HG02588 (cell line): ENCODE results near the gene PIP5K1C.
"Not testable (repeated sequence)": the region's sequence is repeated elsewhere in the genome, so short reads cannot be mapped to it uniquely, and the experiment has no call there.

Experiments used
- ATAC-seq: cut with Tn5 transposase; IDR thresholded peaks from one replicate; pipeline ENCODE4 v1.9.1; 2021; ENCODE audit warnings: mild to moderate bottlenecking, moderate library complexity; ENCODE audit not compliant: unreplicated experiment

PIP5K1C gene

DNA sequence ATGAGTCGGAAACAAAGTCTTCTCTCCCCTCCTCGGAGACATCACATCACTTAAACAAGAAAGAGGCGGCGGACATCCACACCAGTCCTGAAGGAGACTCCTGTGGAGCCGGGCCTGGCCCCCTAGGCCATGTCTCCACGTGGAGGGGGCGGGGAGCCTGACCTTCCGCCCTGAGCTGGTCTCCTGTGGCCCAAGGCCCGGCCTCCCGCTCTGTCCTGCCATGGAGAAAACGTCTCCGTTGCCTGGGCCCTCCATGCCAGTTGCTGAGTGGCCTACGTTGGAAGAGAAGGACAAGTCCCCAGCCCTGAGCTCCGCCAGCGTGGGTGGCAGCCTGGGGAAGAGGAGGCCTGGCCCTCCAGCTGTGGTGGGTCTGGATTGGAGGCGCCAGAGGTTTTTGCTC, 68.2 kb downstream of the PIP5K1C start:
- no peak for ATAC-seq

DNA sequence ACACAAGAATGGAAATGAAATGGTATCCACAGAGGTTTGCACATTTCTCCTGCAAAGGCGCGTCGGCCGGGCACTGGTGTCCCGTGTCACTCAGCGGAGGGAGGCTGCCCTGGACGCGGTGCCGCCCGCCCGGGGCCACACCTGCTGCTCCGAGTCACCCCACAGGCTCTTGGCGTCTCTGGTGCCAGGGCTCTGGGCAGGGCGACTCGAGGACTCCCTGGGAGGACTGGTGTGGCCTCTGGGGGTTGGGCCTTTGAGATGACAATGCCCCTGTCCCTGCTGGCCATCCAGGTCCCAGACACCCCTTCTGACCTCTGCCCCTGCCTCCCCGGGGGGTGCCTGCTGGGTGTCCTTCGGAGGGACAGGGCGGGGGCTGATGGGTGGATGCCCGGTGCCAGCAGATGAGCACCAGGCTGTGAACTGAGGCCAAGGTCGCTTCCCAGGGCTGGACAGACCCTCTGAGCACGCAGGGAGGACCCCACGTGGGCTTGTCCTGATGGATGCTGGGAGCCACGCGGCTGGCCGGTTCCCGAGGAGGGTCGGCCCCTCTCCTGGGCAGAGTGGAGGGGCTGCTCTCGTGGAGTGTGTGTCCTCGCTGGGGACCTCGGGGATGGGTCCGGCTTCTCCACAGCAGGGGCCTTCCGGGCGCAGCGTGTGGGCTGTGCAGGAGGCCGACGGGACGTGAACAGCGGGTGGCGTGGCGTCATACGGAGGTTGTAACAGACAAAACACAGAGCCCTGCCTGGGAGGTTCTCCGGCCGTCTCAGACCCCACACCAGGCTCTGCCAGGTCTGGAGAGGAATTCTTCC, 69.0 kb downstream of the PIP5K1C start:
- no peak for ATAC-seq

DNA sequence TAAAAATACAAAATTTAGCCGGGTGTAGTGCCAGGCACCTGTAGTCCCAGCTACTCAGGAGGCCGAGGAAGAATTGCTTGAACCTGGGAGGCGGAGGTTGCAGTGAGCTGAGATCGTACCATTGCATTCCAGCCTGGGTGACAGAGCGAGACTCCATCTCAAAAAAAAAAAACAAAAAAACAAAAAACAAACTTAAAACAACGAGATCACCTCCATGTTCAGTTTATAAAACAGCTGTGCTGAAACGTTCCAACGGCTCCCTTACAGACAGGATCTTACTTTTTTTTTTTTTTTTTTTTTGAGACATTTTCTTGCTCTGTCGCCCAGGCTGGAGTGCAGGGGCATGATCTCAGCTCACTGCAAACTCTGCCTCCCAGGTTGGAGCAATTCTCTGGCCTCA, 71.5 kb downstream of the PIP5K1C start:
- ATAC-seq, result not testable (repeated sequence)

DNA sequence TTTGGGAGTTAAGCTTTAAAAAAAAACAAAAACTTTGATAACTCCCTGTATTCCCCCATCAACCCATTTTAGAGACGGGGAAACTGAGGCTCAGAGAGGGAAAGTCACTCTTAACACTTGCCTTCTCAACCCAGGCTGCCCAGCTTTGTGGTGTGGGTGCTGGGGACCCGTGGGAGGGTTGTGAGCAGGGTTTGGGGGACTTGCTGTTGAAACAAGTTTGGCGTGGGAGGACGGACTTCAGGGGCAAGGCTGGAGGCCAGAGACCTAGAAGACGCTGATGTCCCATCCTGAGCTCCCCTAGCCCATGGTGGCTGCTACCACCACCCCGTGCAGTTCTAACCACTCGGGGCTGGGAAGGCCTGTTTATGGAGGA, 72.9 kb downstream of the PIP5K1C start:
- ATAC-seq, result no peak

DNA sequence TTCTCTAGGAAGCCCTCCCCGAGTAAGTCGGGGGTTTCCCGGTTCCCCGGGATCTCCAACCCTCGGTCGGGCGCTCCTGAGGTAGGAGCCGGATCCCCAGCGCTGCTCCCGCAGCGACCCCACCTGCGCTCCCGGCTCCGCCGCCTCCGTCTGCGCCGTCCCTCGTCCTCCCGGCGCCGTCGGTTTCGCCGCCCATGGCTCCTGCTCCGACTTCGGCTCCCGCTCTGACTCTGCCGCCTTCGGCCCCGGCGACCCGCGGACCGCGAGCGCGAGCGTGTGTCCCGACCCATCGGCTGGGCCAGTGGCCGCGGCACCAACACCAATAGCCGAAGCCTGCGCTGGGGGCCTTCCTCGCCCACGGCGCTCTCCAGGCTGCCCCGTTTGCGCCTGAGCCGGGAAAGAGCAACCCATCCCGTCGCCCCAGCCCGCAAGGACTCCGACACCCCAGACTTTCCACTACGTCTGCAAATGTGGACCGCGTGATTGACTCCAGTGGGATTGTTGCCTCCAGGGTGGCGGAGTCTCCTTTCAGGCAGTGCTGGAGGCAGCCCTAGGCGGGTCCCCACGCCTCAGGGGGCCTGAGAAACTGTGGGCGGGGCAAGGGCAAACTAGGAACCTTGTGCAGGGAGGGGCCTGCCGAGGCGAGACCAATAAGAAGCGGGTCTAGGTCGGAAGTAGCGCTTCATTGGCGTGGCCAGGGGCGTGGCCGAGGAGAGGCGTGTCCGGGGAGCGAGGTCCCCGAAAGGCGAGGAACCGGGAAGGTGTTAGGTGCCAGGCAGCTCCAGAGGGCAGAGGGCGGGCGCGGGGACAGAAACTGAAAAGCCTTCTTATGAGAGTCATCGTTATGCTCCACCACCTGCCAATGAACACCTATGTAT, 73.6 kb downstream of the PIP5K1C start, which contains the start of gene CACTIN:
CACTIN (minus strand) TSS at position 318 of the 878 bp plus-strand sequence; CDS start at position 290, 28 bp downstream.
- ATAC-seq, result peak; percentile 87

DNA sequence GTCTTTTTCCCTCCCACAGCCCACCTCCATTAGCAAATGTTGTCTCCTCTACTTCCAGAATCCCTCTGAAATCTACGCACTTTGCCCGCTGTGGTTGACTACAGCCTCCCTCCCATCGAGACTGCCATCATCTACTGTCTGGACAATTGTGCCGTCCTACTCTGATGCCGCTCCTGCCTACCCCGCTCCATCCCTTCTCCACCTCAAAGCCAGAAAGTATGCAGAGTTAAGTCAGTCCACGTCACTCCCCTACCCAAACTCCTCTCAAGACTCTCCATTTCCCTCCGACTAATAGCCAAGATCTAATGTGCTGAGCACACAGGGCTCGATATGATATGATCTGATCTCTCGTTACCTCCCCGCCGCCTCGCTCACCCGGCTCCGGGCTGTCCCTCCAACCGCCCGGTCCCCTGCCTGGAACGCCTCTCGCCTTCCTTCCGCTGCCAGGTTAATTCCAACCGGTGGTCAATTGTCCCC, 74.2 kb downstream of the PIP5K1C start:
- peak; percentile 1 for ATAC-seq

DNA sequence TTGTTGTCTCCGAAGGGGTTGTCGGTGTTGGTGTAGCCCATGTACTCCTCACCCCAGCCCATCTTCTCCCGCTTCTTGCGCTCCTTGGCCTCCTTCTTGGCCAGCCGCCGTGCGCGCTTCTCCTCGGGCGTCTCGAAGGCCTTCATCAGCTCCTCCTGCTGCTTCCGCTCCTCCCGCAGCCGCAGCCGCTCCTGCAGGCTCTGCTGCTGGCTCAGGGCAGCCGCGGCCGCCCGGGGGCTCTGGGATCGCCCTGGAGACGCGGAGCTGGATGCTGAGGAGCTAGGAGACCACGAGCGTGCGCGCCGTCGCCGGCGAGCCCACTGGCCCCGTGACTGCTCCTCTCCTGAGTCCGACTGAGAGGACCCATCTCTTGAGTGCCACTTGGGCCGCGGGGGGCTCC, 76.6 kb downstream of the PIP5K1C start:
- ATAC-seq, result no peak

DNA sequence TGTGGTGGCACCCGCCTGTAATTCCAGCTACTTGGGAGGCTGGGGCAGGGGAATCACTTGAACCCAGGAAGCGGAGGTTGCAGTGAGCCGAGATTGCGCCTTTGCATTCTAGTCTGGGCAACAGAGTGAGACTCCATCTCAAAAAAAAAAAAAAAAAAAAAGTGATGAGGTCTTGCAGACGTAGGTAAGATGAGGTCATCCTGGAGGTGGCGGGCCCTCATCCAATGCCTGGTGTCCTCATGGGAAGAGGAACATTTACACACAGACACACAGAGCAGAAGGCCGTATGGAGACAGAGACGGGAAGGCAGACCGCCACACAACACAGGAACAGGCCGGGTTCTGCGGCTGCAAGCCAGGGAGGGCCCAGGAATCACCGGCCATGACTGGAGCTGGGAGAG, 78.0 kb downstream of the PIP5K1C start:
- no peak for ATAC-seq

DNA sequence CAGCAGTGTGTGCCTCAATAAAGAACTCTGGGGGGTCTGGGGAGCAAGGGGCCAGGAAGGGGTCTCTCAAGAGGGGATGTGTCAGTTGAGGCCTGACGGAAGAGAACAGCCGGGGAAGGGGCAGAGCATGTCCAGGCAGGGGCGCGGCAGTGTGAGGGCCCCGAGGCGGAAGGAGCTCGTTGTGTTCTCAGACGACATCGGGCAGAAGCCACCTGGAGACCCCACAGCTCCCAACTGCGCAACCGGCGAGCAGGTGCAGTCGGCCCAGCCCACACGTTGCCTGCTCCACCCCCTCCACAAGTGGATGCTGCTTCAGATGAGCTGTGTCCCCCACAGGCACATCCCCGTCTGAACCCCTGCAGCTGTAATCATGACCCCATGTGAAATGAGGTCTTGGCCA, 78.6 kb downstream of the PIP5K1C start:
- ATAC-seq, result no peak

DNA sequence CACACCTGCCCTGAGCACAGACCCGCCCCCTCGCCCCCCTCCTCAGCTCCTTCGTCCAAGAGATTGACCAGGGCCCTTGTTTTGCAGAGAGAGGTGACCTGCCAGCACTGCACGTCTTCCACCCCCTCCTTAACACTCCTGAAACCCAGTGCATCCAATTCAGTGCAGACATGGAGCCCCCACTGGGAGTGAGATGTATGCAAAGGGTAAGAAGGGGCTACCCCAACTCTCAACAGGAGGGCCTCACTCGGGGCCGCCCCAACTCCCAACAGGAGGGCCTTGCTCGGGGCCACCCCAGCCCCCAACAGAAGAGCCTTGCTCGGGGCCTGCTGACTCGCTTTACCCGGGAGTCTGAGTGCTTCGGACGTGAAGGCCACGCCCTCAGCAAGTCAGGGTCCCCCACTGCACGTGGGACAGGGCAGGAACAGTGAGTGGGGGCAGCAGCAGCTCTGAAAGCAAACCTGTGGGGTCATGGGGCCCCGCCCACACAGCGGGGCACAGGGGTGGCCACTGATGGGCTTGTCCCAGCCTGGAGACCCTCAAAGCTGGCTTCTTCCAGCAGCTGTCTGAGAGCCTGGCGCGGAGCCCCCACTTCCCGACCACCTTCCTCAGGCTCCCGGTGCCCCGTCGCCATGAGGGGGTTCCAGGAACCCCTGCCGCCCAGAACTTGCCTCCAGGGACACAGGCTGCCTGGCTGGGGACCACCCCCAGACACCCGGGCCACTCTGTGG, 79.3 kb downstream of the PIP5K1C start:
- no peak for ATAC-seq

DNA sequence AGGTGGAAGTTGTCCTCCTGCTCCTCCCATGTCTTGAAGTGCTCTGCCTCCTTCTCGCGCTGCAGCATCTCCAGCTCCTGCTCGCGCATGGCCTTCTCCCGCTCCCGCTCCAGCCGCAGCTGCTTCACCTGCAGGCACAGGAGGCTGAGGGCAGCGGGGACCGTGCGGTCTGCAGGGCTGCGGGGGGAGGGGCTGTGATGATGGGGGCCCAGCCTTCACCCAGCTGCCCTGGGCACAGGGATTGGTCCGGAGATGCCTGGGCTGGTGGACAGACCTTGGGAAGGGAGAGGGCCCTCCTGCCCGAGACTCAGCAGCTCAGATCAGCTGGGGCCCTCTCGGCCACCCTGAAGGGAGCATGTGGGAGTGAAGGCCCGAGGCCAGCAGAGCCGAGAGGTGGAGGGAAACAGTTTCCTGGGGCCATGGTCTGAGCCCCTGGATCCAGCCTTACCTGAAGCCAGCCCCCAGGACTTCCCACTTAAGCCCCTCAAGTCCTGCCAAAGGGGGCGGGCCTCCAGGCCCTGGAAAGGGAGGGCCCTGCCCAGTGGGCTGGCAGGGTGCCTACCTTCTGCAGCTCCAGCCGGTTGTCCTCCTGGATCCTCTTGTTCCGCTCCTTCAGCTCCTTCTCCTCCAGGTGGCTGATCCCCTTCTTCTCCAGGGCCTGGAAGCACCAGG, 80.0 kb downstream of the PIP5K1C start:
- no peak for ATAC-seq

DNA sequence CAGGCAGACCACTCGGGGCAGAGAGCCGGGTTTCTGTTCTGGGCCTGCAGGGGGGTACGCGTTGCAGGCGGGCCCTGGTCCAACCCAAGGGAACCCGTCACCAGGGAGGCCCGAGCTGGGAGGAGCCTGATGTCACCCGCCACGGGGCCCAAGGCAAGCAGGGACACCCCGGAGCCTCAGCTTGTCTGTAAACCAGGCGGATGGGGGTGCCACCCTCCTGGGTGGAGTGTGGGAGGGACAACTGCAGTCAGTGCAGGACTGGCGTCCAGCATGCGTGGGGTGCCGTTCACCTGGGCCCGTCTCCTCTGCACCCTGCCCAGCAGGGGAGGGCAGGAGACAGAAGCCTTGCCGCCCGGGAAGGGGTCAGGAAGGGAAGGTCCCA, 80.6 kb downstream of the PIP5K1C start:
- no peak for ATAC-seq

DNA sequence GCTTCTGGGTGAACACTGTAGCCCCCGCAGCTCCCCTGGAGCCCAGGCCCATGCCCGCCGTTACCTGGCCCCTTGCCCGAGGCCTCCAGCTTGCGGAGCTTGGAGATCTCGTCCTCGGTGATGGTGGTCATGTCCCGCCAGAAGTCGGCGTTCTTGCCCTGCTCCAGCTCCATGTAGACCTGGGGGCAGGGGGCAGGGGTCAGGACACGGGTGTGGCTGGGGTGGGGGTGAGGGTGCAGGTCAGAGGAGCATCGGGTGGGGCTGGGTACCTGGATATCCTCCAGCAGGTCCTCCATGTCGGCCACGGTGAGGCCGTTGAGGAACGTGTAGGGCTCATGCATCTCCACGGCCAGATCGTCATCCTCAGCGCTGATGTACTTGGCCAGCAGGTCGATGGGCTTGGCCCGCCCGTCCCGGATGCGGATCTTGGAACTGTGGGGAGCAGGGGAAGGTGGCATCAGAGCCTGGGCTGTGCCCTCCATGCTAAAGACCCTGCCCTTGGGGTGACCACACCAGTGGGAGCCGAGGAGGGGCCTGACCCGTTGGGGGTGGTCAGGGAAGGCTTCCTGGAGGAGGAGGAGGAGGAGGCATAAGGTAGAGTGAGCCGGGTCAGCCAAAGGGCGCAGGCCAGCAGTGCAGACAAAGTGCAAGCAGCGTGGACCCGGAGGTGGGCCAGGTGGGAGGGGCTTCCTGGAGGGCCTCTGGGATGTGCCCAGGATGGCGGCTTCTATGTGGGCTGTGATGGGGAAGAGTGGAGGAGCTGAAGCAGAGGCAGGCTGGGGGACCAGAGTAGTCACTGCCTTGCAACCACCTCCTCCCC, 81.2 kb downstream of the PIP5K1C start:
- no peak for ATAC-seq

DNA sequence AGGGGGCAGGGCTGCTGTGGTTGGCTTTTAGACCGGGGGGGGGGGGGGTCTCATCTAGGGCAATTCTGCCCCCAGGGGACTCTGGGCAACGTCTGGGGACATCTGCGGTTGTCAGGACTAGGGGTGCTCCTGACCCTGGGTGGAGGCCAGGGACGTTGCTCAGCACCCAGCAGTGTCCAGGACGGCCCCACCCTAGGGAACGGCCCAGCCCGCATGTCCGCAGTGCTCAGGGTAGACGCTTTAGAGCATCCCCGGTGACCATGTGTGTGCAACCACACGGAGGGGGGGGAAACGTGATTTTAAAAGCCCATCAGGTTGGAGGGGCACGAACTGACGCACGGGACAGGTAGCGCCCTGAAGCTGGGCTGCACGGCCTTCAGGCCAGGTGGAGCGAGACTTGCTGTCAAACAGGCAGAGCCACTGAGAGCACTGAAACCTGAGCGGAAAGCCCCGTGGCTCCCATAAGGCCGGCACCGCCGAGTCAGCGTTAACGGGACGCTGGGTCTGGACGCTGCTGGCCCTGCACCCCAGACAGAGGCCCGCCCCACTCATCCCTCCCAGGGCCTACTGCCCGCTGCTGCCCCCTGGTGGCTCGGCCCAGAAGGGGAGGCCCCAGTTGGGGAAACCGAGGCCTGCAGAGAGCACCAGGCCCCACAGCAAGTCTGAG, 82.0 kb downstream of the PIP5K1C start:
- ATAC-seq, result no peak

DNA sequence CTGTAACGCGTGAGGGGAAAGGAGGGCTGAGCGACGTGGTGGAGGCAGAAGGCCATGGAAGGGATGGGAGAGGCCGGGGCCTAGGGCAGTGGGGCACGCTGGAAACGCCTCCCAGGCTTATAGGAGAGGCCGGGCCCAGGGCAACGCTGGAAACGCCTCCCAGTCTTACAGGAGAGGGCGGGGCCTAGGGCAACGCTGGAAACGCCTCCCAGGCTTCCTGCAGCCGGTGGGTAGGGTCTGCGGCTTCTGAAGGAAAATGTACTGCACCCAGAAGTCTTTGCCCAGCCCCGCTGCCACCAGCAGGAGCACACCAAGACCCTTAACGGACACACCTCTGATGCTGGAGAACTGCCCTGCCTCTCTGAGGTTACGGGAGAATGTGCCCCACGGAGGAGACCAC, 82.8 kb downstream of the PIP5K1C start:
- no peak for ATAC-seq

DNA sequence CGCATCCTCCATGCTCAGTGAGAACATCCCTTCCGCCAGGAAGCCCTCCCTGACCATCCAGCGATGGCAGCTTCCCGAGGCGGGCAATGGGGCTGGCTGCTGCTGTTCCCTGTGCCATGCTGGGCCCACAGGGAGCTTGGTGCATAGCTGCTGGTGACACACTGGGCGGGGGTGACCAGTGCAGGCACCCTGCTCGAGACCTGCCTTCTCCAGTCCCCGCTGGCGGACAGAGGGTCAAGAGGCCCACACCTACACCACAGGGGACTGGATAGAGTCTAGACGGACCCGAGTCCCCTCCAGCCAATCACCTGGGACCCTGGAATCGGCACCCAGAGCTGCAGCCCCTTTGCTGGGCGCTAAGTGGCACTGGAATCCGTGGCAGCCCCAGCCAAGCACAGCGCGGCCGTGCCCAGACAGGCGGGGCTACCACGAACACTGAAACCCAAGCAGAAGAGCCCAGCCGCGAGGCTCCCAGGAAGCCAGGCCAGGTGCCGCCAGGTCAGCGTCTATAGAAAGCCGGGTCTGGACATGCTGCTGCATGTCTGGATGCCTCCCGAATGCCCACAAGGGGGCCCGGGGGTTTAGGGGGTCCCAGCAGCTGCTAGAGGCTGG, 84.6 kb downstream of the PIP5K1C start:
- ATAC-seq, result no peak

DNA sequence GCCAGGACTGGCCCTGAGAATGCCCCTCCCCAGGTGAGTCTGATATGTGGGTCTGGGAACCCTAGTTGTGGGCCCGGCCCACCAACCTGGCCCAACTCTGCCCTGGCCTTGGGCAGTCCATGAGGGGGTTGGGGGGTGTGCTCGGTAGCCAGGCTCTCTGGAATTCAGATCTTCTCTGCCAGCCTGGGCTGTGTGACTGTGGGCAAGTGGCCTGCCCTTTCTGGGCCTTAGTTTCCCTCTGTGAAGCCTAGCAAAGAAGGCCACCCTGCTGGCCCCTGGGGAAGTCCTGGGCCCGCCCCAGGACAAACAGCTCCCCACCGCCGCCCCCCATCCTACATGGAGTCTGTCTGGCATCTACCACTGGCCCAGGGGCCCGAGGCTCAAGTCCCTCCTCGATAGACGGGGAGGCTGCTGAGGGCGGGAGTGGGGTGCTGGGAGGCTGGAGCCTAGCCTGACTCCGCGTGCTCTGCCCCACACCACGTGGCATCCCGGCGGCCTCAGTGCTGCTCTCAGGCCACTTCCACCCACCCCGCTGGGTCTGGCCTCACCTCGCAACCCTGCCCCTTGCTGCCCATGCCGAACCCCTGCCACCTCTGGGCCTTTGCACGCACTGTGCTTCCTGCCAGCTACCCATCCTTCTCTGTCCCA, 85.3 kb downstream of the PIP5K1C start:
- ATAC-seq, result no peak
